HCT116 (cell line): Measurements from ENCODE around the gene ARMH1.

Experiments used
- ATF3 ChIP-seq: IDR thresholded peaks from 2 replicates; pipeline ENCODE4 v1.6.1; 2012
- CTCF ChIP-seq, 3 experiments: fragments of 200-600 bp in 1 of 3; sonication (generic) in 1 of 3; IDR thresholded peaks in 2 of 3; conservative IDR thresholded peaks in 1 of 3; 2 replicates each; pipeline ENCODE4 v1.5.1; 2012 to 2017; ENCODE audit warnings: low read depth in 2 of 3, low read length in 2 of 3, antibody characterized with exemption in 1 of 3, borderline replicate concordance in 1 of 3, control low read depth in 1 of 3, mild to moderate bottlenecking in 1 of 3, mixed read lengths in 1 of 3, mixed run types in 1 of 3, moderate library complexity in 1 of 3; ENCODE audit not compliant: insufficient read depth in 1 of 3
- EGR1 ChIP-seq: IDR thresholded peaks from 2 replicates; pipeline ENCODE4 v1.6.1; 2012; ENCODE audit warnings: low read depth
- POLR2A ChIP-seq: IDR thresholded peaks from 2 replicates; pipeline ENCODE4 v1.7.0; 2011; ENCODE audit warnings: borderline replicate concordance; ENCODE audit not compliant: insufficient read depth, insufficient read length; ENCODE audit errors: extremely low read depth
- POLR2AphosphoS5 ChIP-seq: IDR thresholded peaks from 2 replicates; pipeline ENCODE4 v1.6.1; 2011; ENCODE audit warnings: mild to moderate bottlenecking, low read depth, low read length, moderate library complexity
- RAD21 ChIP-seq: IDR thresholded peaks from 2 replicates; pipeline ENCODE4 v1.6.1; 2012; ENCODE audit warnings: low read depth, mild to moderate bottlenecking
- TCF7L2 ChIP-seq: IDR thresholded peaks from 2 replicates; pipeline ENCODE4 v1.7.0; 2011; ENCODE audit warnings: borderline replicate concordance, inconsistent platforms; ENCODE audit not compliant: insufficient read depth, insufficient read length; ENCODE audit errors: extremely low read depth
- ZNF274 ChIP-seq: fragments of 200-500 bp; sonication (Bioruptor generic); IDR thresholded peaks from 2 replicates; pipeline ENCODE4 v1.6.1; 2014; ENCODE audit warnings: mild to moderate bottlenecking, low read depth, low read length, inconsistent platforms

GRCh38 chr1:44644806-44645205, 29.7 kb upstream of the ARMH1 start:
- no peak for TF ChIP-seq CTCF (IDR thresholded peaks at IDR 0.05 in 2 of 3, conservative IDR thresholded peaks at IDR 0.05 in 1 of 3; ENCODE audit: borderline replicate concordance in 1 of 3, insufficient read depth in 1 of 3, low read depth in 2 of 3, low read length in 2 of 3)
- TF ChIP-seq POLR2A = no peak
- no peak for TF ChIP-seq RAD21
- no peak for TF ChIP-seq TCF7L2
- no peak for TF ChIP-seq EGR1
- no peak for TF ChIP-seq ATF3
- TF ChIP-seq POLR2AphosphoS5 = no peak
- no peak for TF ChIP-seq ZNF274
